ENCODE measurements around the gene ILKAP. TPM values are rescaled to one million over a fixed set of nuclear protein-coding genes. Genes with fewer than 3 reads are reported as not detected.

ILKAP gene
- total and polyA plus RNA-seq, 2 donors (not counting 1 experiment from before 2014, with no cell fraction given), result 27.9 to 31.3 TPM

DNA sequence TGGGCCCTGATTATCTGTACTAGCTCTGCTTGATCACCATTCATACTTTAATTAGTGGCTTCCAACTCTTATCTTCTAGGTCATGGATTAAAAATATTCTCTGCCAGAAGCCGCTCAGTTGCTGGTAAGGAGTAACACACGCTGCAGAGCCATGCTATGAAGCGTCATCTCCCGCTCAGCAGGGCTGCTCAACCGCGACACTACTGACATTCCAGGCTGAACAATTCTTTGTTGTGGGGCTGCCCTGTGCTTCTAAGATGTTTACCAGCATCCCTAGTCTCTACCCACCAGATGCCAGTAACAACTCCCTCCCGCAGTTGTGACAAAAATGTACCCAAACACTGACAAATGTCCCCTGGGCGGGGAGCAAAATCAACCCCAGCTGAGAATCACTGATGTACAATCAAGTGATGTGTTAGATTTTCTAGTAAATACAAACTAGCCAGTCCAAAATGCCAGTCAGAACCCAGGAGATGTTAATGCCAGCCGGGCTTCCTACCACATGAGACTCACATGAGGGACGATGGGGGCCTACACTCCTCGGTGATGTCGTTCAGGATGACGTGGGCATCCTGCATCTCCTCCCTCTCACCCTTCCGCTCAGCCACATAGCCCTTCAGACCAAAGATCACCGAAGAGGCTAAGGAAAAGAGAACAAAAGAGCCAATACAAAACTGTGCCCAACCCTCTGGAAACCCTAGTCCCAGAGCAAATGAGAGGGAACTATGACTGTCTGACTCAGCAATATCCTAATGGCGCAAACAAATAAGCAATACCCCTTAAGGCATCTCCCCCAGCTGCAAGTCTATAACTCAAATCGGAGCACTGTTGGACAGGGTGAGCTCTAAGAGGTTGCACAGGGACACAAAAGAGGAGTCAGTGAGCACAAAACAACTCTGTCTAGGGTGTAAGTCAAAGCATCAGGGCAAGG, 15.6 kb downstream of the ILKAP start:
- H3K9me3 ChIP-seq (ENCODE audit: control insufficient read depth, insufficient read depth, low read depth, low read length), result no peaks in the 10 kb centered on the region
- TF ChIP-seq, protein P1, sequence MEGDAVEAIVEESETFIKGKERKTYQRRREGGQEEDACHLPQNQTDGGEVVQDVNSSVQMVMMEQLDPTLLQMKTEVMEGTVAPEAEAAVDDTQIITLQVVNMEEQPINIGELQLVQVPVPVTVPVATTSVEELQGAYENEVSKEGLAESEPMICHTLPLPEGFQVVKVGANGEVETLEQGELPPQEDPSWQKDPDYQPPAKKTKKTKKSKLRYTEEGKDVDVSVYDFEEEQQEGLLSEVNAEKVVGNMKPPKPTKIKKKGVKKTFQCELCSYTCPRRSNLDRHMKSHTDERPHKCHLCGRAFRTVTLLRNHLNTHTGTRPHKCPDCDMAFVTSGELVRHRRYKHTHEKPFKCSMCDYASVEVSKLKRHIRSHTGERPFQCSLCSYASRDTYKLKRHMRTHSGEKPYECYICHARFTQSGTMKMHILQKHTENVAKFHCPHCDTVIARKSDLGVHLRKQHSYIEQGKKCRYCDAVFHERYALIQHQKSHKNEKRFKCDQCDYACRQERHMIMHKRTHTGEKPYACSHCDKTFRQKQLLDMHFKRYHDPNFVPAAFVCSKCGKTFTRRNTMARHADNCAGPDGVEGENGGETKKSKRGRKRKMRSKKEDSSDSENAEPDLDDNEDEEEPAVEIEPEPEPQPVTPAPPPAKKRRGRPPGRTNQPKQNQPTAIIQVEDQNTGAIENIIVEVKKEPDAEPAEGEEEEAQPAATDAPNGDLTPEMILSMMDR (conservative IDR thresholded peaks at IDR 0.05 in 1 of 2, IDR thresholded peaks at IDR 0.05 in 1 of 2; ENCODE audit: low read depth in 1 of 2, low read length in 2 of 2), result no peak
- TF ChIP-seq EZH2 (IDR thresholded peaks at IDR 0.05; ENCODE audit: low read length, missing control alignments), result no peak
- H3K27ac ChIP-seq (ENCODE audit: insufficient read depth, low read length), result no peak overlapping the region
- no peak overlapping the region for H3K4me3 ChIP-seq (replicated peaks in 1 of 4; ENCODE audit: control extremely low read depth in 1 of 4, insufficient read depth in 1 of 4, low read depth in 3 of 4, low read length in 4 of 4)
- peaks cover 19% of the 10 kb centered on the region for H3K36me3 ChIP-seq (ENCODE audit: control insufficient read depth, insufficient read depth, low read length)
- H3K27me3 ChIP-seq (ENCODE audit: control insufficient read depth, insufficient read depth, low read length), result no peaks in the 10 kb centered on the region
- no peaks in the 10 kb centered on the region for H3K79me2 ChIP-seq (ENCODE audit: control insufficient read depth, insufficient read depth, low read length)
- no peak for DNase-seq (ENCODE audit: low read depth in 2 of 2)
- no peak overlapping the region for H3K9ac ChIP-seq (ENCODE audit: insufficient read depth, low read length)
- H3K4me2 ChIP-seq (ENCODE audit: extremely low read depth, insufficient read depth, low read length), result no peak overlapping the region
- no peaks in the 10 kb centered on the region for H4K20me1 ChIP-seq (ENCODE audit: control insufficient read depth, extremely low read depth, insufficient read depth, low read length)
- no peaks in the 10 kb centered on the region for H3K4me1 ChIP-seq (ENCODE audit: control insufficient read depth, extremely low read depth, insufficient read depth, low read length)
- no peak overlapping the region for H2AFZ ChIP-seq (ENCODE audit: low read length)

GRCh38 chr2:238183821-238184220, 19.7 kb downstream of the ILKAP start:
- Histone ChIP-seq H2AFZ (ENCODE audit: low read length) (no peak overlapping the region), H3K79me2 (ENCODE audit: control insufficient read depth, insufficient read depth, low read length) (peaks cover 2% of the 10 kb centered on the region), H3K4me2 (ENCODE audit: extremely low read depth, insufficient read depth, low read length) (no peak overlapping the region), H3K4me1 (ENCODE audit: control insufficient read depth, extremely low read depth, insufficient read depth, low read length) (no peaks in the 10 kb centered on the region), H3K27ac (ENCODE audit: insufficient read depth, low read length) (no peak overlapping the region), H4K20me1 (ENCODE audit: control insufficient read depth, extremely low read depth, insufficient read depth, low read length) (no peaks in the 10 kb centered on the region), H3K9me3 (ENCODE audit: control insufficient read depth, insufficient read depth, low read depth, low read length) (no peaks in the 10 kb centered on the region), H3K4me3 (replicated peaks in 1 of 4; ENCODE audit: control extremely low read depth in 1 of 4, insufficient read depth in 1 of 4, low read depth in 3 of 4, low read length in 4 of 4) (no peak overlapping the region), H3K36me3 (ENCODE audit: control insufficient read depth, insufficient read depth, low read length) (peaks cover 37% of the 10 kb centered on the region), H3K9ac (ENCODE audit: insufficient read depth, low read length) (no peak overlapping the region), H3K27me3 (ENCODE audit: control insufficient read depth, insufficient read depth, low read length) (no peaks in the 10 kb centered on the region)
- TF ChIP-seq, protein P1 (conservative IDR thresholded peaks at IDR 0.05 in 1 of 2, IDR thresholded peaks at IDR 0.05 in 1 of 2; ENCODE audit: low read depth in 1 of 2, low read length in 2 of 2), result no peak
- TF ChIP-seq EZH2 (IDR thresholded peaks at IDR 0.05; ENCODE audit: low read length, missing control alignments), result no peak
- peak in 1 of 2 donors; percentile 75 for DNase-seq (ENCODE audit: low read depth in 2 of 2)

DNA sequence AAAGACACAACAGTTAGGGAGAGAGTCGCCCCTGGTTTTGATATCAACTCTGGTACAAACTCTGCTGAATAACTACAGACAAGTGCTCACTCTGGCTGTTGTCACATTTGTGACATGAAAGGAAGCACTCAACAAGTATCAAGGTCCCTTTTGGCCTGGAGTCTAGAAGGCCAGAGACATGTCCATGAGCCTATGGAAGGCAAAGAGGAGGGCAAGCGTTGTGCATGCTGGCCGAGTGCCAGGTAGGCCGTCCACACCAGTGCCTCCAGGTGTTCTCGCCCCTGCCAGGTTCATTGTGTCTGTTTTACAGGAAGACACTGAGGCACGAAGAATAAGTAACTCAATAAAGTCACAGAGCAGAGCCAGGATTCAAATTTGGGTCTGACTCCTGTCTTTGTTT, 21.1 kb downstream of the ILKAP start:
- Histone ChIP-seq H3K4me1 (ENCODE audit: control insufficient read depth, extremely low read depth, insufficient read depth, low read length) (no peaks in the 10 kb centered on the region), H2AFZ (ENCODE audit: low read length) (no peak overlapping the region), H3K79me2 (ENCODE audit: control insufficient read depth, insufficient read depth, low read length) (peaks cover 2% of the 10 kb centered on the region), H3K27me3 (ENCODE audit: control insufficient read depth, insufficient read depth, low read length) (no peaks in the 10 kb centered on the region), H3K9ac (ENCODE audit: insufficient read depth, low read length) (no peak overlapping the region), H4K20me1 (ENCODE audit: control insufficient read depth, extremely low read depth, insufficient read depth, low read length) (no peaks in the 10 kb centered on the region), H3K4me3 (replicated peaks in 1 of 4; ENCODE audit: control extremely low read depth in 1 of 4, insufficient read depth in 1 of 4, low read depth in 3 of 4, low read length in 4 of 4) (no peak overlapping the region), H3K9me3 (ENCODE audit: control insufficient read depth, insufficient read depth, low read depth, low read length) (no peaks in the 10 kb centered on the region), H3K36me3 (ENCODE audit: control insufficient read depth, insufficient read depth, low read length) (peaks cover 35% of the 10 kb centered on the region), H3K27ac (ENCODE audit: insufficient read depth, low read length) (no peak overlapping the region), H3K4me2 (ENCODE audit: extremely low read depth, insufficient read depth, low read length) (no peak overlapping the region)
- no peak for DNase-seq (ENCODE audit: low read depth in 2 of 2)
- no peak for TF ChIP-seq EZH2 (IDR thresholded peaks at IDR 0.05; ENCODE audit: low read length, missing control alignments)
- TF ChIP-seq, protein P1 (conservative IDR thresholded peaks at IDR 0.05 in 1 of 2, IDR thresholded peaks at IDR 0.05 in 1 of 2; ENCODE audit: low read depth in 1 of 2, low read length in 2 of 2), result no peak

Data from fibroblast of lung (primary cell).